GM18498 (cell line): ENCODE measurements around the gene NCK2.

Experiments
- ATAC-seq: cut with Tn5 transposase; IDR thresholded peaks from one replicate; pipeline ENCODE4 v1.9.1; 2021; ENCODE audit warnings: mild to moderate bottlenecking, moderate library complexity; ENCODE audit not compliant: unreplicated experiment

Gene NCK2

DNA sequence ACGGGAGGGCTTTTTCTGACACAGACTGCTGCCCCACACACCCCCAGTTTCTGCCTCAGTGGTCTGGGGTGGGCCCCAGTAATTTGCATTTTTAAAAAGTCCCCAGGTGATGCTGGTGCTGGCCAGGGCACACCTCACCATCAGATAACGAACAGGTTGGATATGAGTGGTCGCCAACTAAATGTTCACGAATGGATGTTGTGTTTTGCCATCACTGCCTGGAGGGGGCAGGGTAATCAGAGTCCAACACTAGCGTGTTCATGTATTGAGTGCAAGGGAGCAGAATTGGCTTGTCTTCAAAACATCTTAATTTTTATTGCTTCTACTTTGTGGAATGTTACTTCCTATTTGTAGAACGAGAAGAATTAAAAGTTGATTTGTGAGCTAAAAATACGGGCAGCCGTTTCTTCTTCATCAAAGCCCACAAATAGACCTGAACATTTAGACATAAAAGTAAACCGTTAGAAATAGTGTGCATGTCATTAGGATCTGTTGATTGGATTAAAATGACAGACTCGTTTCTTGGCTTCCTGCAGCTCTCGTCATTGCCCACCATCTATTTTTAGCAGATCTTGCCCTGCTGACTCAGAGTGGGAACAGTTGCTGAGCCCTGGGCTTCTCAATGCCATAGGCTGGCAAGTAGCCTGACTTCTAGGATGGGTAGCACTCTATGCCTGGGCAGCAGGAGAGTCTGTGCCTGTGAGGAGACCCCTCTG lies 45.2 kb downstream of the NCK2 start:
- peak; percentile 84 for ATAC-seq

DNA sequence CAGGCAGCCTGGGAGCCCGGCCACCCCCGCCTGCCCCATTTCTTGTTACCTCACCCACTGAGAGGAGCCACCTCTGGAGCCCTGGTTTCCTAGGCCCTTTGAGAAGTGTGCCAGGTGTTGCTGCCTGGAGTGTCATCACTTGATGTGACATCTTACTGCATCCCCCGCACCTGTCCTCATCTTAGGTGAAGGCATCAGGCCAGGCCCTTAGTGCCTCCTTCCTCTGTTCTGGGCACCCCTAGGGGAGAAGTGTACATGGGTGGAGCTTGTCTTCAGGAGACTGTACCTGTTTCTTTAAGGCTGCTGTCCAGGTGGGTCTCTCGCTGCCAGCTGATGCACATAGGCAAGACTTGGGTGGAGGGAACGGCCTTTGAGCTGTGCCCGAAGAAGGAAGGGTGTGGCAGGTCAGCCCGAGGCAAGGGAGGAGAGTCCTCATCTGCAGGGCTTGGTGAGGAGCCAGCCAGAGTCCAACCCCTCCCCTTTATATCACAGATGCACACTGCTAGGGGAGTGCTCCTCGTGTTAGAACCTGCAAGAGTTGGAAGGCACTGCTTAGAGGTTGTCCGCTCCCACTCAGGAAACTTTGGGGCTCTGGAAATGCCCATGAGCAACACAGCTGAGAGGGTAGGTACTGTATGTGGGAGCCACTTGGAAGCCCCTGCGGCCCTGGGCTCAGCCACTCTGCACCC lies 45.9 kb downstream of the NCK2 start:
- ATAC-seq, result no peak

DNA sequence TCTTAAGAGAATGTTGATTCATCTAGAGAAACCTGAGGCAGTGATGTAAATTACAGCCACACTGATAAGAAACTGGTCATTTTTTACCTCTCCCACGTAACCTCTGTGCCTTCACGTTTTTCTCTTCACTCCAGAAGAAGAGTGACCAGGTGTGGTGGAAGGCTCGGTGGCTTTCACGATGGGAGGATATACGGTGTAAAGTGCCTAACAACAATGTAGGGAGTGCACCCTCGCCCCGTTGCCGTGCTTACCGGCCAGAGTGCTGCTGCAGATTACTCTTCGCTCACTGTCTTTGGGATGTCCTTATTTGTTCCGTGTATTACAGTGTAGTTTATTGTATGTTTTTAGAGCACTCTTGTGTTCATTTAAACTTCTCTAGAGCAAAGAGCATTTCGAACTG lies 46.5 kb downstream of the NCK2 start:
- no peak for ATAC-seq

DNA sequence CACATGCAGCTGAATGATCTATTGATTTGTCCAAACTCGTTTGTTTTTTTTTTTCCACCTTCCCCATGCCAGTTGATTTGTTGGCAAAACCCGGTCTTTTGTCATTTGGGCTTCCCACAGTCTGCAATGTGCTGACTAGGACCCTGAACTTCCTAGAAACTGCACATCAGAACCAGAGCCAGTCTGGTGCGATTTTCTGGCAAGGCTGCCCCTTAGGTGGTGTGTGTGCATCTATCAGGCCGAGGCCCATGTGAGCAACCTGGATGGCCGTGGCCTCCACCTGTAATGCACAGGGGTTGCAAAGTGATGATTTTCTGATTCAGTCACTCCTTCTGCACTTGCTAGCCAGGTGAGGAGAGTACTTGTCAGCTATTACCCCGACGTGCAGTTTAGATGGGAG lies 47.8 kb downstream of the NCK2 start:
- no peak for ATAC-seq

DNA sequence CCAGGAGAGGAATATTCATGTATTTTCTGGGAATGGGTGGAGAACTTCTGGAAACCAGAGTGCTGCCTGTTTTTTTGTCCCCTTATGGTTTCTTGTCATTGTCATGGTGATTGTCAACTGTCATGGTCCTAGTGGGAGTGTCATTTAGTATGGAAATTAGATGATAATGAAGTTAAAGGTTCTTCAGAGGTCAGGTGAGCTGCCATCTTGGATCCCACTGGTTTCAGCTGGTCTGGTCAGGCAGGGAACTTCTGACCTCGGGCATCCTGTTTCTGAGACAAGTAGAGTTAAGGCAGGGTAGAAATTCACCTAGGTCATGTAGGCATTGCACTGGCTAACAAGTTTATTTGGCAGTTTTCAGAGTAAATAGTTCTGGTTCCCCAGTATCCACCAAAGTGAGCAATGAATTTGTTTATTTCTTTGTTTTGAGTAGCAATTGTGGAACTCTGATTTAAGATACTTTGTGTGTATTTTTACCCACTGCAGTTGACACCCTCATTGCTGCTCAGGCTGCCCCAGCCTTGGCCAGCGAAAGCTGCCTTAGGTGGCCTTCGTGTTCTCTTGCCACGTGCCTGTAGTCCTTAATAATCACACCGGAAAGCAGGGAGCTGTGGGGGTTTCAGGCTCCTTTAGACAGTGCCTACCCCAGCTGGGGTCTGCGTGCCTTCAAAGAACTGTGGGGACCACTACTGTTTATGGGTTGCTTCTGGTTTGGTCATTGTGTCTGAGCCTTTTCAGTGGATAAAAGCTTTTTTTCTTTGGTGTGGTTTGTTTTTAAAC lies 48.7 kb downstream of the NCK2 start:
- ATAC-seq, result no peak

DNA sequence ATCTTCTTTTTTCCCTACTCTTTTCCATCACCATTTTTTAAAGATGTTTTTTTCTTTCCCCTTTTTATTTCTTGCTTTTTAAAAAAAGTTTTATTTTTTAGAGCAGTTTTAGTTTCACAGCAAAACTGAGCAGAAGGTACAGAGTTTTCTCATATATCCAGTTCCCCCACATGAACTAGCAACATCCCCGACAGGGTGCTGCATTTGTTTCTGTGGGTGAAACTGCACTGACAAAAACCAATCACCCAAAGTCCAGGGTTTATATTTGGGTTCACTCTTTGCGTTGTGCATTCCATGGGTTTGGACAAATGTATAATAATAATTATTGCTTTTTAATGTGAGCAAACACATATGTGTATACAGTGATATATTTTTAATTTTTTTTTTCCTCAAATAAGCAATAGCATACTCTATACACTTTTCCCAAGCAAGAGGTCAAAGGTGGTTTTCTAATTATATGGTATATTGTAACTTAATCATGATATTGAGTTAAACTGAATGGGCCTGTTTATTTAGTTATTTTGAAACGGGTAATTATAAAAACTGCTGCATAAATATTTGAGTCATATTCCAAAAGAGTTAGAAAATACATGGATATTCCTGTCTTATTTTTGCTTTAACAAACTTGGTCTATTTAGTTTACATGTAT lies 50.3 kb downstream of the NCK2 start:
- ATAC-seq, result no peak

DNA sequence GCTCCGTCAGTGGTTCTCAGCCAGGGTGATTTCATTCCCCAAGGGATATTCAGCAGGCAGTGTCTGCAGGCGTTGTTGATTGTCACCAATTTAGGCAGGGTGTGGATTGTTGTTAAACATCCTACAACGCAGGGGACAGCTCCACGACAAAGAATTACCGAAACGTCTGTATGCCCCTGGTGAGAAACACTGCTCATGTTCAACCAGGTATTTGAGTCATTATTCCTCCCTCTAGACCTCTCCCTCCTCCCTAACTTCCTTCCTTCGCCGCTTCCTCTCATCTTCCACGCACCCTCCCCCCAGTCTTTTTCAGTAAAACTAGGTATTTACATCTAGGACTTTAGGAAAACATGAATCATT lies 50.8 kb downstream of the NCK2 start:
- ATAC-seq, result no peak

DNA sequence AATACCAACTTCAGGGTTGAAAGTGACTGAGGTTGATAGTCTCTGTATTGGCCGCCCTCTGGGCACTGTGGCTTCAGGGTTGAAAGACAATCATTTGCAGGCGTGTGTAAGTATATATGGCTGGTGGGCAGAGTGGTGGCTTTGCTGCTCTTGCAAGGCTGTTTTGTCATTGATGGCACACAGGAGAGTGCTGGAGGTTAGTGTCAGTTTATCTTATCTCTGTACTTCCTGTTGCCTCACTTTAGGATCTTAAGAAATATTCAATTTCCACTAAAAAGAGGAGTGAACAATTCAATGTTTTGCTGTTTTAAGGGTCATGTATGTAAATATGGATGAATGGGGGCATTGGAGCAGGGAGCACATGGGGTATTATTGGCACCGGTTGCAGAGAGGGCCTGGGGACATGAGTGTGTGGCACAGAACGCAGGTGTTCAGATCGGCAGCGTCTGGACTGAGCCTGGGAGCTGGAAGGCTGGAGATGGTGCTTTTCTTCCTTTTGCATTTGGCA lies 51.5 kb downstream of the NCK2 start:
- ATAC-seq, result peak; percentile 39

DNA sequence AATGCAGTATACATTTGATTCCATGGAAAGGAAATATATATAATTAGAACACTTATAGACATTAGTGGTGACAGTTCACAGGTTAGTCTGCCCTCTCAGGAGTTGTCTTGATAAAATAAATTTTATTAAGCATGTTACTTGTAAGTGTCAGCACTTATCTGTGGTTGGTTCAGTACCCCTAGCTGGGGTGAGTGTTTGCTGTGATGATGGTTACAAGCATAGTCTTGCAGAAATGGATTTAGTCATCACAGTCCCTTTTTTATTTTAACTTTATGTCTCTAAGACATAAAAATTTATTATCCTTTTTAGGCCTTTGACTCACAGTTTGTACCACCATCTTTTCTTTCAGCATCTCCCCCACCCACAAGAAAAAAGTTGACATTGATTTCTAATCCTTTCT lies 52.1 kb downstream of the NCK2 start:
- ATAC-seq, result no peak

DNA sequence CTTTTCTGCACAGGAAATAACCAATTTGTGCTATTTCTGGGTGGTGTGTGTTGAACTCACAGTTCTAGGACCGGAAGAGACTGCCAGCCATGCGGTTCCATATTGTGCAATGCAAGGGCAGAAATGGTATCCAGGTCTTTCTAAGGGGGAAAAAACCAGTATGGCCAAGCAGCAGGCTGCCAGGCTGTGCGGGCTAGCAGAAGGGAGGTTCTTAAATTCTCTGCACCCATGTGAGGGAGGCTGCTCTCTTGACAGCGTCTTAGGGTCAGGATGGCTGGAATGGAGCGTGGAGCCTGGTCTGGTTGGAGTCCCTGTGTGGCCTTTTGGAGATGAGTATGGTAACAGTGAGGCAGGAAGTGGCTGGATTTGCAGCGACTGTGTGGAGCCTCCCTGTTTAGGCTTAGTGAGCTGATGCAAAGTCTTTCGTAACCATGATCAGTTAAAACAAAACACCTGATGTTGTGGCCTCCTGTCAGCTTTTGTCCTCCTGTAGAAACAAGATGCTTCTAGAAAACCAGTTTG lies 52.6 kb downstream of the NCK2 start:
- peak; percentile 59 for ATAC-seq

DNA sequence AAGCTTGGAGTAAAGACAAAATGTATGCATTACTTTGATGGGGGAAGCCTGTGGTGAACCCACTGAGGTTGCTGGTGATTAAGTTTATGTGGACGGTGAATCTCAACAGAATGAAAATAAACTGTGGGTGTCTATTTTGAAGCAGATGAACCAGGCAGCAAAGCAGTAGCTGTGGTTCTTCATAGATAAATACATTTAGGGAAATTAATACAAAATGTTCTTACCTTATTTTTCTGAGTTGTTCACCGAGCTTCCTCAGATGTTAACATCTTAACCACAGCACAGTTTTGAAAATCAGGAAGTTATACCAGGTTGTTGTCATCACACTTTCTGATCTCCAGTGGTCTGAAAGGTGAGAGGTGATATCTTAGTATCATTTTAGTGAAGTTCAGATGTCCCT lies 53.9 kb downstream of the NCK2 start:
- peak; percentile 29 for ATAC-seq

DNA sequence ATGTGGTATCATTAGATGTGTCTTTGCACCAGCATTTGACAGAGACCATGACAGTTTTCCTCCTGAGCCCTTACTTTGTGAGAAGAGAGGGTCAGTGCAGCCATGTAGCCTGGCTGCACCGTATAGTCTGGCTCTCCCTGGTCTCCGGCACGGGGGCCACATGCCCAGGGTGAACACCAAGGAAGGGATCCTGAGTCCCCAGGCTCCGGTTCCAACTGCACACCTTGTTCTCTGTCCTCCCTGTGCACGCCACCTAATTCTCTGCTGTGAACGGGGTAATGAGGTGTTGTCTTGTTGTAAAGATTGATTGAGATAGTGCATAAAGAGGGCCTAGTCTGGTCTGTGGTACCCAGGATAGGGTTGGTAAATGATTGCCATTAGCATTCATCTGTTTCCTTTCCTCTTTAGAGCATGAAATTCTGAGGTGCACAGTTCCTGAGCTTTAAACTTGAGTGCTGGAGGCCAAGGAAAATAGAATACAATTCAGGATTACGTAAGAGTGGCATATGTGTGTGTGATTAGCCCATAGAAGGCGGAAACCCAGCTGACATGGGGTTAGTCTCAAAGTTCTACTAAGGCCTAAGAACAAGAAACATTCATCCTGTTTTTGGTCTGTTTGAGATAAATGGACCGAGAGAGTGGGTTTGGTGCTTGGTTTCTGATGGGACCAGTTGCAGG lies 55.5 kb downstream of the NCK2 start:
- no peak for ATAC-seq

DNA sequence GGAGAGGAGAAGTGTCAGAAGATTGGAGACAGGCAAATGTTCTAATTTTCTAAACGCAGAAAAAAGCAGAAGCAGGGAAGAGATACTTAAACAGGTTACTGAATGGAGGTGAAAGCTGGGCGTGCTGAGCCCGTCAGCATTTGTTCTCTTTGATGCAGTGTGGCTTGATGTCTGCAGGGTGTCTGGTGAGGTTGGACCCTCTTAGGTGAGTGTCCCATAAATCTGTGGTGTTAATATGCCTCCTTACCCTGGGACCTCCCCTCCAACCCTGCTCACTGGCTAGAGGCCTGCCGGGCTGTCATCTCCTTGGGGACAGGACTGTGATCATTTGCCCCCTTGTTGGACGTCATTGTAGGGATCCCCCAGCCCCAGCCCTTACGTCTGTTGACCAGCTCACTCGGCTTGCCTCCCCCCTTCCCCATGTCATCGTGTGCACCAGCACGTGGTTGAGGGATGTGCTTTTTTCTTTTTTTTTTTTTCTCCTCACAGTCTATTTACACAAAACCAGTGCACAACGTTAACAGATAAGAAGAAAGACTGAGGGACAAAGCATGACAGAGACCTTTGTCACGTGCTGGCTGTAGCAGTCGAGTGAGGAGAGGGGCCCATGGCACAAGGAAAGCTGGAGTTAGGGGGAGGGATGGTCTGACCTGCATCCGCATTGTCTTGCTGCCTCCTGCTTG lies 56.4 kb downstream of the NCK2 start:
- ATAC-seq, result no peak

DNA sequence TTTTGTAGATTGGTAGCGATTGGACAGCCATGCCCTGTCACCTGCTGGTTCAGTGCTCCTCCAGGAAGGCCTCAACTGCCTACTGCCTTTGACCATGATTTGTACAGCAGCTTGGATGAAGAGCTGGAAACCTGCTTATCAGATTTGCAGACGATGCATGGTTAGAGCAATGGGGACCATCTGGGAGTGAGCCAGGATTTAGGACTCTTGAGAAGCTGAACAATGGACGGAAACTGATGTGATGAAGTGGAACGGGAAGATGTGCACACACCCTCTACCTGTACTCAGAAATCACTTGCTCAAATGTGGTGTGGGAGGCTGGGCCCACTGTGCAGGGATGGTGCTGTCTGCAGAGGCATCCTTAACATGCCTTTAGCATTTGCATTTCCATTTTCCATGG lies 57.2 kb downstream of the NCK2 start:
- ATAC-seq, result no peak

DNA sequence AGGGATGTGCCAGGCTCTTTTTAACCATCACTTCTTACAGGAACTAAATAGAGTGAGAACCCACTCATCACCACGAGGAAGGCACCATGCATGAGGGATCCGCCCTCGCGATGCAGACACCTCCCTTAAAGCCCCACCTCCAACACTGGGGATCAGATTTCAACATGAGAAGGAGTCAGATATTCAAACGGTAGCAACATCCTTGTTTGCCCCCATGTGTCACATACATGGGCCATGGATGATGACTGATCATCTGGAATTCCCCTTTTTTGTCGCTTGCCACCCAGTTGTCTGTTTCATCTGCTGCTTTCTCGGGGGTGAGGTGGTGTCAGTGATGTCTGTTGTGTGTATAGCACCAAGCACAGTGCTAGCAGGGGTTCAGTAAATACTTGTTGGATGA lies 57.9 kb downstream of the NCK2 start:
- ATAC-seq, result peak; percentile 44

DNA sequence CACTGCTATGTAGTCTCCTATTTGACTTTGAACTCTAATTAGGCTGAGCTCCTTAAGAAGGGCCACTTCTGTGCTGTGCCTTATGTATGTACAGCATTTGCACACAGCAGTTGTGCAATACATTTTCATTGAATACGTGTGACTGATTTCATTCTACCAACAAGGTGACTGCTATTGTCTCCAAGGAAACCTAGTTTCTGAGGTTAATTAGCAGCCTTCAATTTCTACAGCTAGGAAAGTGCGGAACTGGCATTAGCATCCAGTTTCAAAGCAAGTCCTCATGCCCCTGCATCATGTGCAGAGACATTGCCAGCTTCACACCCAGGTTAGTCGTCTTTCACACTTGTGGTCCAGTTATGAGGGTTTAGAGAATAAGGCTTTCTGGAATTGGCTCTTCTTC lies 58.6 kb downstream of the NCK2 start:
- peak; percentile 62 for ATAC-seq

DNA sequence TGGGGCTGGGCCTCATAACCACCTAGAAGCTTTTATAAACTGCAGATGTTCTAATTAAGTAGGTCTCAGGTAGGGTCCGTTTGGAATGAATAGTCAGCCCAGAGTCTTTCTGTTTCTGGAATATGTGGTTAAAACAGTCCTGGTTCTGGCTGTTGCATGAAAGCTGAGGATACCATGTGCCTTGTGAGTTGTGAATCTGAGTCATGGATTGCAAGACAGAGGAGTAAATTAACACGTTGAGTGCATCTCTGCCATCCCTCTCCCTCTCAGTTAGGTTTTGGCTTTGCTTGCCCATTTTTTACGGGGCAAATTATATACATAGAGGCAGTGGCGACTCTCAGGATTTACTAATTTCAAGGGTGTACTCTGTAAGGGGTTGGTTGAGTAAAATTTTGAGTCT lies 59.1 kb downstream of the NCK2 start:
- no peak for ATAC-seq

DNA sequence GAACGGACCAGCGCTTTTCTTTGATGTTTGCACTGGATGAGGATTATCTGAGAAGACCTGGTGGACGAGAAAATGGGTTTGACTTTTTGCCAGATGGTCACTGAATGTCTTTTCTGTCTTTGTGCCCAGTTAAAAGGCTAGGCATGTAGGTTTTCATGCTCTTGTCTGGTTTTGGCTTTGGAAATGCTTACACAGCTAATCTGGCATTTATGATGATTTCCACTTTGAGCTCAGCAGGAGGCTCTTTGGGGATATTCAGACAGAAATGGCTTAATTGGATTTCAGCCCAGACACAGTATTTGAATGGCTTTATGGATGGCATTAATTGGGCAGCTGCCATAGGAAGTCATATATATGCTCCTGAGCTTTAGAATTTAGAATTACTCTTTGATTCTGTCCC lies 59.6 kb downstream of the NCK2 start:
- no peak for ATAC-seq

DNA sequence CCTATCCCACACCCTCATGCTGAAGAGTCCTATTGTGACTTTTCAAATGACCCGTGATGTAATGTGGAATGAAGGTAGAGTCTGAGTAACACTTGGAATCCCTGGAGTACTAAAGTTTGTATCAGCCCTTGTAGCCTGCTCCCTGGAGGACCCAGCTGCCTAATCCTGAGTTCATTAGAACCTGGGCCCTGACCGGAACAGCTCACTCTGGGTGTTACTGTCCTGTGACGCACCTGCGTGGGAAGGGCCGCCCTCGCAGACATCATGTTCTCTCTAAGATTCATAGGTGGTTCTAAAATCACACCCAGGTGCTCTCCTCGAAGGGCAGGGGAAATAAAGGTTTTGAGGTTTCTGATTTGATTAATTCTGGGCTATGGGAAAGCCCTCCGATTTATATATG lies 62.3 kb downstream of the NCK2 start:
- no peak for ATAC-seq
